Sigmoid colon (tissue), 7 donors: ENCODE measurements around the gene DAB2IP. TPM values are rescaled to one million over a fixed set of nuclear protein-coding genes. Genes with fewer than 3 reads are reported as not detected.
A peak's percentile ranks its signal among the peaks of the same experiment; 100 is the strongest.

Experiments used
- DNase-seq: peaks from one replicate; pipeline ENCODE4 v3.0.0-alpha.2; 2019
- H3K27ac ChIP-seq, 4 donors: fragments of 200-600 bp; sonication (generic); one replicate each; pipeline ENCODE4 v1.5.1; 2016 to 2019; ENCODE audit warnings: mild to moderate bottlenecking in 1 of 4
- H3K27me3 ChIP-seq, 3 donors: fragments of 200-600 bp; sonication (generic); one replicate each; pipeline ENCODE4 v1.5.1; 2019; ENCODE audit warnings: mild to moderate bottlenecking in 1 of 3
- H3K36me3 ChIP-seq, 4 donors: fragments of 200-600 bp; sonication (generic); one replicate each; pipeline ENCODE4 v1.5.1; 2016 to 2019
- H3K4me1 ChIP-seq, 4 donors: fragments of 200-600 bp; sonication (generic); one replicate each; pipeline ENCODE4 v1.5.1; 2017 to 2019
- H3K4me3 ChIP-seq, 4 donors: fragments of 200-600 bp; sonication (generic); one replicate each; pipeline ENCODE4 v1.5.1; 2017 to 2019; ENCODE audit warnings: mild to moderate bottlenecking in 2 of 4, moderate library complexity in 1 of 4
- H3K9me3 ChIP-seq, 4 donors: fragments of 200-600 bp in 3 of 4; sonication (generic) in 3 of 4; one replicate each; pipeline versions ENCODE4 v1.5.1 to v1.6.1; 2013 to 2019
- CTCF ChIP-seq, 4 experiments: fragments of 450-650 bp in 3 of 4; fragments of 200-600 bp in 1 of 4; IDR thresholded peaks; one replicate each; pipeline ENCODE4 v1.5.1; 2016 to 2019; ENCODE audit warnings: antibody characterized with exemption in 4 of 4, mild to moderate bottlenecking in 3 of 4, moderate library complexity in 2 of 4
- EP300 ChIP-seq, 4 donors: sonication (generic); formaldehyde crosslinking; IDR thresholded peaks; one replicate each; pipeline ENCODE4 v1.6.1; 2017; ENCODE audit warnings: antibody characterized with exemption in 4 of 4
- POLR2A ChIP-seq, 2 donors: fragments of 450-650 bp; IDR thresholded peaks; one replicate each; pipeline ENCODE4 v1.6.1; 2016; ENCODE audit warnings: antibody characterized with exemption in 2 of 2, mild to moderate bottlenecking in 2 of 2, moderate library complexity in 2 of 2
- POLR2AphosphoS5 ChIP-seq, 4 donors: sonication (generic); formaldehyde crosslinking; IDR thresholded peaks; one replicate each; pipeline ENCODE4 v1.6.1; 2017; ENCODE audit warnings: antibody characterized with exemption in 4 of 4
- WGBS, 2 donors: extraction: QIAGEN DNeasy Blood & Tissue Kit; methylation state at CpG; one replicate each; pipeline ENCODE4 v1.1.7; 2013; 5-methylcytosine and 5-hydroxymethylcytosine counted together
- intact Hi-C: fragments of 100-400 bp; cut with DNase I; formaldehyde crosslinking; loops from one replicate; pipeline ENCODE4 v1.15.1; 2023
- polyA plus RNA-seq, 3 donors: library from polyadenylated mRNA; stranded (reverse); fragments of 200-250 nt; gene quantifications; one replicate each; pipeline ENCODE4 v1.2.3, GENCODE V29; 2013
- total RNA-seq, 4 donors: library from RNA; depleted of rRNA; stranded (reverse); fragments of >200 nt; gene quantifications; one replicate each; pipeline ENCODE4 v1.1.0, GENCODE V29; 2016
- donor health status: healthy with polysubstance abuse.
- donor health status: Bipolar disorder and iron deficiency.
- donor health status: healthy.

Gene DAB2IP
- 10 to 100 TPM; 20.1 to 50.7 (median 39.9) TPM for total RNA-seq
- polyA plus RNA-seq: 10 to 100 TPM; 25.8 to 52.4 (median 34.7) TPM

GRCh38 chr9:121651295-121652020 is at the start of gene DAB2IP:
Gene DAB2IP (plus strand): TSS chr9:121651634. CDS start chr9:121651776, 142 bp downstream.
- Histone ChIP-seq H3K9me3 (no peaks in the 10 kb centered on the region), H3K27ac (peak within 1 kb of the TSS; percentile 65 to 76 (median 70)), H3K27me3 (no peaks in the 10 kb centered on the region), H3K4me3 (peak within 1 kb of the TSS; percentile 37 to 62 (median 56)), H3K36me3 (no peaks in the 10 kb centered on the region), H3K4me1 (peaks cover 0 to 61% (median 41%) of the 10 kb centered on the region in 4 donors)
- DNase-seq: peak; percentile 84
- intact Hi-C loops: no loop called here
- 1 to 2% methylated on average over 79 of the region's 79 CpGs for WGBS, 2 donors
- TF ChIP-seq POLR2A (IDR thresholded peaks at IDR 0.05) (no peak), CTCF (IDR thresholded peaks at IDR 0.05) (no peak), POLR2AphosphoS5 (IDR thresholded peaks at IDR 0.05) (peak in 3 of 4 donors; percentile 31 to 57 (median 41))

GRCh38 chr9:121603028-121603427 is 48.4 kb upstream of the DAB2IP start:
- H3K9me3 ChIP-seq: no peaks in the 10 kb centered on the region
- H3K27ac ChIP-seq: peak overlapping the region in 1 of 4 donors; percentile 58
- H3K27me3 ChIP-seq: no peaks in the 10 kb centered on the region
- peaks cover 0 to 78% (median 69%) of the 10 kb centered on the region in 4 donors for H3K4me1 ChIP-seq
- no peak overlapping the region for H3K4me3 ChIP-seq
- no peaks in the 10 kb centered on the region for H3K36me3 ChIP-seq
- intact Hi-C loops: no loop called here
- TF ChIP-seq CTCF (IDR thresholded peaks at IDR 0.05) (no peak), EP300 (IDR thresholded peaks at IDR 0.05) (no peak), POLR2A (IDR thresholded peaks at IDR 0.05) (no peak), POLR2AphosphoS5 (IDR thresholded peaks at IDR 0.05) (no peak)
- no peak for DNase-seq
- 94% methylated on average over 7 of the region's 7 CpGs for WGBS, 2 donors

DNA sequence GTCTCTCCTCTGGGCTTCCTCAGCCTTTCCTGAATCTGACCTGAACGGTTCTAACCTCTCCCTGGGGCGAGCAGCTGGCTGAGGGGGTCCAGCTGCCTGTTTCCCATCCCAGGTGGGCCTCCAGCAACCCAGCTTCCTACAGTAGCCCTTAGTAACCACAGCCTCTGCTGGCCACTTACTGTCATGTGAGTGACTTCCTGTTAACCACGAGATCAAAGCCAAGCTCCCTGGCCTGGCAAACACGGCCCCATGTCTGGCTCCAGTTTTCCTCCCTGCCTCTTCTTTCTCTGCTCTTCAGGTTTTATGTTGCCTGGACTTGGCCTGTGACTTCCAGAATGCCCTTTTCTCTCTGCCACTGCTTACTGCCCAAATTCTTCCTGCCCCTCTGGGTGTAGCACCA is 47.2 kb upstream of the DAB2IP start:
- Histone ChIP-seq H3K27me3 (no peaks in the 10 kb centered on the region), H3K4me1 (peaks cover 0 to 80% (median 70%) of the 10 kb centered on the region in 4 donors), H3K9me3 (no peaks in the 10 kb centered on the region), H3K4me3 (no peak overlapping the region), H3K27ac (peak overlapping the region in 2 of 4 donors; percentile 58 to 59), H3K36me3 (no peaks in the 10 kb centered on the region)
- peak; percentile 80 for DNase-seq
- intact Hi-C loops: no loop called here
- no peak for TF ChIP-seq EP300 (IDR thresholded peaks at IDR 0.05)
- peak in 1 of 4 donors; percentile 43 for TF ChIP-seq POLR2AphosphoS5 (IDR thresholded peaks at IDR 0.05)
- 42% methylated on average over 4 of the region's 4 CpGs for WGBS, 2 donors

GRCh38 chr9:121604654-121605053 is 46.8 kb upstream of the DAB2IP start:
- no peak for DNase-seq
- H3K36me3 ChIP-seq: no peaks in the 10 kb centered on the region
- no peak overlapping the region for H3K4me3 ChIP-seq
- WGBS, 2 donors: 91 to 93% methylated on average over 8 of the region's 8 CpGs
- H3K27me3 ChIP-seq: no peaks in the 10 kb centered on the region
- intact Hi-C loops: no loop called here
- peak overlapping the region in 2 of 4 donors; percentile 58 to 59 for H3K27ac ChIP-seq
- peaks cover 0 to 83% (median 70%) of the 10 kb centered on the region in 4 donors for H3K4me1 ChIP-seq
- TF ChIP-seq POLR2AphosphoS5 (IDR thresholded peaks at IDR 0.05) (no peak), POLR2A (IDR thresholded peaks at IDR 0.05) (no peak), CTCF (IDR thresholded peaks at IDR 0.05) (no peak), EP300 (IDR thresholded peaks at IDR 0.05) (no peak)
- H3K9me3 ChIP-seq: no peaks in the 10 kb centered on the region

- H3K4me3 ChIP-seq: peak overlapping the region in 3 of 4 donors; percentile 1 to 8 (median 6)
- intact Hi-C loops: no loop called here
- no peak for DNase-seq
- H3K36me3 ChIP-seq: no peaks in the 10 kb centered on the region
- H3K4me1 ChIP-seq: peaks cover 0 to 91% (median 65%) of the 10 kb centered on the region in 4 donors
- H3K27me3 ChIP-seq: no peaks in the 10 kb centered on the region
- H3K9me3 ChIP-seq: no peaks in the 10 kb centered on the region
- peak overlapping the region; percentile 56 to 84 (median 74) for H3K27ac ChIP-seq
- TF ChIP-seq POLR2A (IDR thresholded peaks at IDR 0.05) (no peak), CTCF (IDR thresholded peaks at IDR 0.05) (no peak), POLR2AphosphoS5 (IDR thresholded peaks at IDR 0.05) (peak in 3 of 4 donors; percentile 73 to 89 (median 82)), EP300 (IDR thresholded peaks at IDR 0.05) (peak in 2 of 4 donors; percentile 62 to 64)
- WGBS, 2 donors: 50 to 72% methylated on average over 10 of the region's 10 CpGs
Measured at GRCh38 chr9:121607434-121608167, 43.8 kb upstream of the DAB2IP start.
